ENCODE data around the gene JCHAIN.
"Not testable (repeated sequence)": the region's sequence is repeated elsewhere in the genome, so short reads cannot be mapped to it uniquely, and the experiment has no call there.

JCHAIN gene

GRCh38 chr4:70687821-70688794 is 21.8 kb upstream of the JCHAIN start, which contains the start of gene UTP3:
Gene UTP3, plus strand, starts transcription at chr4:70688532. Its CDS starts 146 bp downstream, at chr4:70688678.
- peak; percentile 73 to 96 (median 91) for DNase-seq

GRCh38 chr4:70687392-70687791 is 21.1 kb upstream of the JCHAIN start:
- no peak for DNase-seq

- not testable (repeated sequence) for DNase-seq
These were observed 15.8 kb upstream of the JCHAIN start for GRCh38 chr4:70682142-70682541.

GRCh38 chr4:70681704-70682103 is 15.4 kb upstream of the JCHAIN start:
- no peak for DNase-seq

GRCh38 chr4:70680934-70681333 is 14.6 kb upstream of the JCHAIN start:
- no peak for DNase-seq

- DNase-seq, result peak in 1 of 5 experiments; percentile 37
These were observed 12.2 kb upstream of the JCHAIN start for GRCh38 chr4:70678383-70678999.

GRCh38 chr4:70676554-70677090 is 10.3 kb upstream of the JCHAIN start:
- no peak for DNase-seq

- DNase-seq, result no peak
These were observed 8.4 kb upstream of the JCHAIN start for GRCh38 chr4:70674731-70675130.

- DNase-seq, result no peak
These were observed 7.9 kb upstream of the JCHAIN start for GRCh38 chr4:70674191-70674590.

- no peak for DNase-seq
These were observed 4.8 kb upstream of the JCHAIN start for GRCh38 chr4:70671091-70671490.

- no peak for DNase-seq
These were observed 4.2 kb upstream of the JCHAIN start for GRCh38 chr4:70670332-70671014.

- no peak for DNase-seq
These were observed 1.6 kb upstream of the JCHAIN start for GRCh38 chr4:70667740-70668535.

GRCh38 chr4:70661309-70661922 is 4.9 kb downstream of the JCHAIN start:
- peak in 1 of 5 experiments; percentile 66 for DNase-seq

GRCh38 chr4:70660106-70660505 is 6.2 kb downstream of the JCHAIN start:
- no peak for DNase-seq

- DNase-seq, result no peak
These were observed 7.9 kb downstream of the JCHAIN start for GRCh38 chr4:70658418-70658817.

GRCh38 chr4:70657326-70657725 is 9.0 kb downstream of the JCHAIN start:
- DNase-seq, result no peak

GRCh38 chr4:70654605-70655011 is 11.7 kb downstream of the JCHAIN start:
- no peak for DNase-seq

- peak in 1 of 5 experiments; percentile 32 for DNase-seq
These were observed 14.3 kb downstream of the JCHAIN start for GRCh38 chr4:70651864-70652506.

- DNase-seq, result not testable (repeated sequence)
These were observed 15.6 kb downstream of the JCHAIN start for GRCh38 chr4:70650741-70651140.

GRCh38 chr4:70640192-70640591 is 26.1 kb downstream of the JCHAIN start:
- DNase-seq, result no peak
